RWPE2 (cell line): ENCODE measurements around the gene COPZ1.

Experiments
- ATAC-seq: fragments of 200-7000 bp; cut with Tn5 transposase; 3 replicates; pipeline ENCODE4 v1.9.1; 2021; ENCODE audit warnings: low read depth
- DNase-seq: peaks from one replicate; pipeline ENCODE4 v3.0.0-alpha.2; 2020; ENCODE audit warnings: low spot score
- H3K27ac ChIP-seq: fragments of 450-650 bp; 2 replicates; pipeline ENCODE4 v1.5.1; 2017; ENCODE audit warnings: mild to moderate bottlenecking; ENCODE audit not compliant: poor library complexity, severe bottlenecking
- H3K27me3 ChIP-seq: fragments of 250-450 bp; sonication (Bioruptor Pico); 2 replicates; pipeline ENCODE4 v1.5.1; 2021; ENCODE audit warnings: mild to moderate bottlenecking, moderate library complexity; ENCODE audit not compliant: insufficient read depth, poor library complexity, severe bottlenecking
- H3K36me3 ChIP-seq: fragments of 250-450 bp; sonication (Bioruptor Pico); 2 replicates; pipeline ENCODE4 v1.5.1; 2020; ENCODE audit warnings: low read depth, mild to moderate bottlenecking, moderate library complexity
- H3K4me1 ChIP-seq: fragments of 250-450 bp; sonication (Bioruptor Pico); 2 replicates; pipeline ENCODE4 v1.5.1; 2021; ENCODE audit warnings: mild to moderate bottlenecking, moderate library complexity; ENCODE audit not compliant: insufficient read depth, poor library complexity, severe bottlenecking
- H3K4me3 ChIP-seq: fragments of 250-450 bp; sonication (Bioruptor Pico); 2 replicates; pipeline ENCODE4 v1.5.1; 2021; ENCODE audit warnings: mild to moderate bottlenecking, moderate library complexity; ENCODE audit not compliant: severe bottlenecking
- H3K9me3 ChIP-seq: fragments of 250-450 bp; sonication (Bioruptor Pico); 2 replicates; pipeline ENCODE4 v1.5.1; 2021; ENCODE audit warnings: mild to moderate bottlenecking, moderate library complexity; ENCODE audit not compliant: severe bottlenecking
- TF ChIP-seq, protein P1 (sequence below): fragments of 450-650 bp; IDR thresholded peaks from one replicate; pipeline ENCODE4 v1.5.1; 2017; ENCODE audit warnings: mild to moderate bottlenecking, moderate library complexity; ENCODE audit not compliant: poor library complexity, severe bottlenecking

The COPZ1 gene

DNA sequence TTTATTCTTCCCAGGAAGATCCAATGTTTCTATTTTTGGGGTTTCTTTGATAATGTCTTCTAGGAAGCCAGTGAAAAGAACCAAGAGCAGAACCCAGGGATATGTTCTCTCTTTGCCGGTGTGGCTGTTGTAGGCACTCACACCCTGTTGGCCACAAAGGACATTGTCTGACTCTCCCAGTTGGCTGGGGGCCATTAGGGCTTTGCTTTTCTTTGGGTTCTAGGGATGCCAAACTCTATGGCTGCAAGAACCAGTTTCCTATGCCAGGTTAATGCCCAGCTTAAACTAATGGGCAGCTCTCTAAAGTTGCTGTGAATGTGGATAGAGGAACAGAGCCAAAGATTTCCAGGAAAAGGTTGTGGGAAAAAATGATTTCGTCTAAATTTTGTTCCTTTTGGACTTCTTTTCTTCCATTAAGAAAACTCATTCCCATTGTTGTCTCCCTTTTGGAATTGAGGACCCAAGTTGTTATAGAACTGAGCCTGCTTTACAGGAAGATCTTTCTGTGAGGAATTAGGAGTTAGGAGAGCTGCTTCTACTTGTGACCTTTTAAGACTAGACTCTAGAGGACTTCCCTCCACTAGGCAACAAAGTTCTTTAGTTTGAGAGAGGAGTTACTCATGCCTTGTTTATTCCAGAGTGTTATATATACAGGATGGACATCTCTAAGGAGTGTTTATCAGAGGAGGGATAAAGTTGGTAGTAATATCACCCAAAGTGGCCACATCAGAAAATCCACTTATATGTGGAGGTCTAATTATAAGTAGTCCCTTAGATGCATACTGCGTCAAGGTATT, 13.1 kb downstream of the COPZ1 start:
- H3K27ac ChIP-seq = no peak overlapping the region
- H3K9me3 ChIP-seq = no peaks in the 10 kb centered on the region
- TF ChIP-seq, protein P1, sequence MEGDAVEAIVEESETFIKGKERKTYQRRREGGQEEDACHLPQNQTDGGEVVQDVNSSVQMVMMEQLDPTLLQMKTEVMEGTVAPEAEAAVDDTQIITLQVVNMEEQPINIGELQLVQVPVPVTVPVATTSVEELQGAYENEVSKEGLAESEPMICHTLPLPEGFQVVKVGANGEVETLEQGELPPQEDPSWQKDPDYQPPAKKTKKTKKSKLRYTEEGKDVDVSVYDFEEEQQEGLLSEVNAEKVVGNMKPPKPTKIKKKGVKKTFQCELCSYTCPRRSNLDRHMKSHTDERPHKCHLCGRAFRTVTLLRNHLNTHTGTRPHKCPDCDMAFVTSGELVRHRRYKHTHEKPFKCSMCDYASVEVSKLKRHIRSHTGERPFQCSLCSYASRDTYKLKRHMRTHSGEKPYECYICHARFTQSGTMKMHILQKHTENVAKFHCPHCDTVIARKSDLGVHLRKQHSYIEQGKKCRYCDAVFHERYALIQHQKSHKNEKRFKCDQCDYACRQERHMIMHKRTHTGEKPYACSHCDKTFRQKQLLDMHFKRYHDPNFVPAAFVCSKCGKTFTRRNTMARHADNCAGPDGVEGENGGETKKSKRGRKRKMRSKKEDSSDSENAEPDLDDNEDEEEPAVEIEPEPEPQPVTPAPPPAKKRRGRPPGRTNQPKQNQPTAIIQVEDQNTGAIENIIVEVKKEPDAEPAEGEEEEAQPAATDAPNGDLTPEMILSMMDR = no peak
- ATAC-seq (no peak), DNase-seq (no peak)
- H3K36me3 ChIP-seq = peaks cover 63% of the 10 kb centered on the region
- no peaks in the 10 kb centered on the region for H3K4me1 ChIP-seq
- H3K27me3 ChIP-seq = no peaks in the 10 kb centered on the region
- no peak overlapping the region for H3K4me3 ChIP-seq

DNA sequence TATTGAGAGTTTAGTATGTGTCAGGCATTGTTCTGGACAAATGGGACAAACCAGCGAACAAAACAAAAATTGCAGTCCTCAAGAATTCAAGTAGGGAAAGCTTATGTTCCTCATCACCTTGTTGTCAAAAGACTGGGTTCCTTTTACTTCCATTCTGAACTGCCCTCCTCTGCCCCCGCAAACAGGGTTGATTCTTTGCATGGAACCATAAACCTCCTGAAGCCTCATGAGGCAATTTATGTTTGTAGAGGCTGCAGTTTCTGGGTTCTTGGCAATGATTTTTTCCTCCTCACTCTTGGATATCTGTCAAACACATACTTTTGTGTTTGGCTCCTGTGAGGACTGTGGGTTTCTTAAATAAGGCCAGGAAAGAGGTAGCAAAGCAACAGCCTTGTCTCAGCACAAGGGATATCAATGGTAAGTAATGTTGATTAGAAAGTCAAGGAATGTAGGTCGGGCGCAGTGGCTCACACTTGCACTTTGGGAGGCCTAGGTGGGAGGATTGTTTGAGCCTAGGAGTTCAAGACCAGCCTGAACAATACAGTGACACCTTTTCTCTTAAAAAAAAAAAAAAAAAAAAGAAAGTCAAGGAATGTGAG, 13.9 kb downstream of the COPZ1 start:
- Histone ChIP-seq H3K27me3 (no peaks in the 10 kb centered on the region), H3K27ac (no peak overlapping the region), H3K36me3 (peaks cover 71% of the 10 kb centered on the region), H3K9me3 (no peaks in the 10 kb centered on the region), H3K4me3 (no peak overlapping the region), H3K4me1 (no peaks in the 10 kb centered on the region)
- ATAC-seq (no peak), DNase-seq (no peak)
- TF ChIP-seq, protein P1 = no peak

DNA sequence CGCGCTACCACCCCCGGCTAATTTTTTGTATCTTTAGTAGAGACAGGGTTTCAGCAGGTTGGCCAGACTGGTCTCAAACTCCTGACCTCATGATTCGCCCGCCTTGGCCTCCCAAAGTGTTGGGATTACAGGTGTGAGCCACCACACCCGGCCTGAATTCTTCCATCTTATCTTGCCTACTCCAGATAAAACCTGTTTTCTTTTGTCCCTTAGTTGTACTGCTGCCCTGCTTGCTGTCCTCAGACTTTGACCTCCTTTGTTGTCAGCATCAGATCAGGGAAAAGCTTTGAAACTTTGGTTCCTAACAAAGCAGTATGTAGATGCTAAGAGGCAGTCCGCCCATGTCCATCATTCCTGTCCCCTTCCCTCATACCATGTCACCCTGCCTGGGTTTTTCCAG, 15.9 kb downstream of the COPZ1 start:
- no peak for ATAC-seq
- Histone ChIP-seq H3K4me3 (no peak overlapping the region), H3K27ac (no peak overlapping the region), H3K36me3 (peaks cover 80% of the 10 kb centered on the region), H3K9me3 (no peaks in the 10 kb centered on the region), H3K4me1 (no peaks in the 10 kb centered on the region), H3K27me3 (no peaks in the 10 kb centered on the region)
- TF ChIP-seq, protein P1 = no peak
- no peak for DNase-seq

DNA sequence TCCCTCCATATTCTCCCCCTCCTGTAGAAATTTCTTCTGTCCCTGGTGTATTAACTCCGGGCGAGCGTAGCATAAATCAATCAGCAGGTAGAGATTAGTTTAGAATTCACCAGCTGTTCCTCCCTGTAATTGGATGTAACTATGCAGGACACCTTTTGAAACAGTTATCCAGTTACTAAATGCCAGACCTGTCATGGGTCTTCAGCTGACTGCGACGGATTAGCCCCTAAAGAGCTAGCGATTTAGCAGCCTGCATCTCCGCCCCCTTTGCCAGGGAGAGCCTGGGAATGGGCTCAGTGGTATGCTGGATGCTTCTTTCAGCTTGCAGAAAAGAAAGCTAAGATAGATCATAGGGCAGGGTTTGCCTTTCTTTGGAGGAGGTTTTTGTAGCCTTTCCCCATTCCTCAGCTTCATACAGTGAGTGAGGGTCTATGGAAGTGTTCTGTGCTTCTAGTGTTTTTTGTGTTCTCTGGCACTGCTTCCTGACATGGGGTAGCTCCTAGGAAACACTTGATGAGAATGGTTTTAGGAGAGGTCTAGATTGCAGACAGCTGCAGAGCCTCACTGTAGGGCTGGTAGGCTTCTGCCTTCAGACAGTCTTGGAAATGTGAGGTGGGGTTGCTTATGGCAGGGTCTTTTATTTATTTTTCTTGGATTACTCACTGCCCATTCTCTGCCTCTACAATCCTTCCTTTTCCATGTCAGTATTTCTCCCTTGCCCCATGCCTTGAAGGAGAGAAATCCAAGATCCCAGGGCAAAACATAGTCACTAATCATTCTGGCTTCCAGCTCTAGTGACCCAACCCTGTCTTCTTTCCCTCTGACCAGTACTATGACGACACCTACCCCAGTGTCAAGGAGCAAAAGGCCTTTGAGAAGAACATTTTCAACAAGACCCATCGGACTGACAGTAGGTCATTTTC, 16.7 kb downstream of the COPZ1 start:
- H3K4me1 ChIP-seq = no peaks in the 10 kb centered on the region
- no peak overlapping the region for H3K4me3 ChIP-seq
- DNase-seq (no peak), ATAC-seq (no peak)
- TF ChIP-seq, protein P1 = no peak
- no peak overlapping the region for H3K27ac ChIP-seq
- H3K36me3 ChIP-seq = peaks cover 82% of the 10 kb centered on the region
- no peaks in the 10 kb centered on the region for H3K9me3 ChIP-seq
- H3K27me3 ChIP-seq = no peaks in the 10 kb centered on the region
